ENCODE data around the gene CDK12. TPM values are rescaled to one million over a fixed set of nuclear protein-coding genes. Genes with fewer than 3 reads are reported as not detected.

CDK12 gene
- total RNA-seq, 1 experiment from 2014 or later, result 51.2 TPM

- TF ChIP-seq ZNF274 (IDR thresholded peaks at IDR 0.05; ENCODE audit: low read depth, low read length), result no peak
- TF ChIP-seq CBX3 (IDR thresholded peaks at IDR 0.05; ENCODE audit: low read depth), result no peak
- no peak for TF ChIP-seq ATF3 (IDR thresholded peaks at IDR 0.05)
- no peak for TF ChIP-seq CEBPB (IDR thresholded peaks at IDR 0.05; ENCODE audit: low read depth)
These were observed 95.1 kb downstream of the CDK12 start (continued) for GRCh38 chr17:39556423-39556822.

DNA sequence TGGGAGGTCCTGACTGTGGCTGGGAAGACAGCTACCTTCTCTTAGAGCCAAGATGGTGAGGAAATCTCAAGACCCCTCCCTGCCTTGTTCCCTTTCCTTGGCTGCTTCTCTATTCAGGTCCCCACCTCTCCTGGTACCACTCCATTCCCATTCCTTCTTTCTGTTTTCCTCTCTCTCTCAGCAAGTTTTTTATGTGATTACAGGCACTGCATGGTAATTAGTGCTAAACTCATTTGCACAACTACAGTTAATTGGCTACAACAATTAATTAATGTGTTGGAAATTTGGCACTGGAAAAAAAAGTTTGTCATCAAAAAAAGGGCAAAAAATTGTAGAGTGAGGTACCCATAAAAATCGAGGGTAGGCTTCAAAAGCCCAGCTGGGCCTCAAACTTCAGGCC, 101.1 kb downstream of the CDK12 start:
- Histone ChIP-seq H3K4me2 (ENCODE audit: low read length) (no peak overlapping the region), H3K36me3 (ENCODE audit: control insufficient read depth in 1 of 2, insufficient read depth in 2 of 2, low read length in 2 of 2) (no peaks in the 10 kb centered on the region), H4K20me1 (ENCODE audit: insufficient read depth) (no peaks in the 10 kb centered on the region), H3K9me3 (ENCODE audit: control insufficient read depth in 1 of 2, insufficient read depth in 1 of 2, low read depth in 1 of 2, low read length in 2 of 2) (no peaks in the 10 kb centered on the region), H3K27me3 (ENCODE audit: insufficient read depth, low read length) (no peaks in the 10 kb centered on the region), H3K27ac (ENCODE audit: low read depth, low read length) (no peak overlapping the region), H3K9me2 (ENCODE audit: insufficient read depth) (no peaks in the 10 kb centered on the region), H3K9ac (ENCODE audit: low read length) (no peak overlapping the region), H3K4me3 (replicated peaks in 1 of 2; ENCODE audit: low read depth in 1 of 2, low read length in 2 of 2) (no peak overlapping the region), H3K4me1 (ENCODE audit: control insufficient read depth in 1 of 2, insufficient read depth in 2 of 2, low read length in 2 of 2) (no peaks in the 10 kb centered on the region), H2AFZ (ENCODE audit: low read depth, low read length, poor library complexity, severe bottlenecking) (no peak overlapping the region), H3K79me2 (ENCODE audit: insufficient read depth, low read length) (no peaks in the 10 kb centered on the region)
- no peak for DNase-seq (ENCODE audit: low read depth, low spot score)
- BruUV-seq (replicated peaks), result no TSS peak
- ATAC-seq, result no peak
- POLR2A ChIA-PET, result interaction anchor here (0.6 kb wide), 1 partner anchor 362 kb away, joined by 3 read pairs; the partner anchor contains the start of gene RPL19
- RAD21 ChIA-PET (ENCODE audit: low non-redundant PET in 1 of 2, low total read pairs in 2 of 2, uncharacterized antibody in 2 of 2, unreplicated experiment in 2 of 2), result no interaction called here
- CTCF ChIA-PET, result interaction anchor here (1.9 kb wide), 1 partner anchor 14 kb away, joined by 6 read pairs; no protein-coding TSS in a partner anchor
- TF ChIP-seq RAD21 (IDR thresholded peaks at IDR 0.05; ENCODE audit: low read depth) (no peak), EZH2phosphoT487 (IDR thresholded peaks at IDR 0.05; ENCODE audit: borderline replicate concordance) (no peak)
- intact Hi-C loops (cut with micrococcal nuclease), result no loop called here

- POLR2A ChIA-PET, result interaction anchor here (0.7 kb wide), 1 partner anchor 246 kb away, joined by 3 read pairs; no protein-coding TSS in a partner anchor
- DNase-seq (ENCODE audit: low read depth, low spot score), result no peak
- intact Hi-C loops (cut with micrococcal nuclease), result no loop called here
These were observed 101.7 kb downstream of the CDK12 start for GRCh38 chr17:39562976-39563375.

More at GRCh38 chr17:39562976-39563375, 101.7 kb downstream of the CDK12 start:
- Histone ChIP-seq H3K4me1 (ENCODE audit: control insufficient read depth in 1 of 2, insufficient read depth in 2 of 2, low read length in 2 of 2) (no peaks in the 10 kb centered on the region), H3K27me3 (ENCODE audit: insufficient read depth, low read length) (no peaks in the 10 kb centered on the region), H2AFZ (ENCODE audit: low read depth, low read length, poor library complexity, severe bottlenecking) (no peak overlapping the region), H3K9me3 (ENCODE audit: control insufficient read depth in 1 of 2, insufficient read depth in 1 of 2, low read depth in 1 of 2, low read length in 2 of 2) (no peaks in the 10 kb centered on the region), H4K20me1 (ENCODE audit: insufficient read depth) (no peaks in the 10 kb centered on the region), H3K9me2 (ENCODE audit: insufficient read depth) (no peaks in the 10 kb centered on the region), H3K36me3 (ENCODE audit: control insufficient read depth in 1 of 2, insufficient read depth in 2 of 2, low read length in 2 of 2) (no peaks in the 10 kb centered on the region), H3K27ac (ENCODE audit: low read depth, low read length) (no peak overlapping the region), H3K4me3 (replicated peaks in 1 of 2; ENCODE audit: low read depth in 1 of 2, low read length in 2 of 2) (no peak overlapping the region), H3K9ac (ENCODE audit: low read length) (no peak overlapping the region), H3K79me2 (ENCODE audit: insufficient read depth, low read length) (no peaks in the 10 kb centered on the region), H3K4me2 (ENCODE audit: low read length) (no peak overlapping the region)
- ATAC-seq, result no peak
- BruUV-seq (replicated peaks), result no TSS peak
- CTCF ChIA-PET, result interaction anchor here (1.9 kb wide), 1 partner anchor 13 kb away, joined by 6 read pairs; no protein-coding TSS in a partner anchor
- no peak for TF ChIP-seq SIN3A (IDR thresholded peaks at IDR 0.05; ENCODE audit: low read depth)
- no peak for TF ChIP-seq YY1 (IDR thresholded peaks at IDR 0.05; ENCODE audit: extremely low read depth, insufficient replicate concordance, low read depth, low read length)
- TF ChIP-seq CBX3 (IDR thresholded peaks at IDR 0.05; ENCODE audit: low read depth), result no peak
- TF ChIP-seq, protein P1, sequence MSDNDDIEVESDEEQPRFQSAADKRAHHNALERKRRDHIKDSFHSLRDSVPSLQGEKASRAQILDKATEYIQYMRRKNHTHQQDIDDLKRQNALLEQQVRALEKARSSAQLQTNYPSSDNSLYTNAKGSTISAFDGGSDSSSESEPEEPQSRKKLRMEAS (IDR thresholded peaks at IDR 0.05), result no peak
- TF ChIP-seq ZNF274 (IDR thresholded peaks at IDR 0.05; ENCODE audit: low read depth, low read length), result no peak
- no peak for TF ChIP-seq JUND (IDR thresholded peaks at IDR 0.05)
- TF ChIP-seq ZFX (IDR thresholded peaks at IDR 0.05), result no peak
- TF ChIP-seq RAD21 (IDR thresholded peaks at IDR 0.05; ENCODE audit: low read depth), result no peak
- no peak for TF ChIP-seq CTCF (IDR thresholded peaks at IDR 0.05 in 2 of 3, conservative IDR thresholded peaks at IDR 0.05 in 1 of 3; ENCODE audit: borderline replicate concordance in 1 of 3, insufficient read depth in 1 of 3, low read depth in 2 of 3, low read length in 2 of 3)
- no peak for TF ChIP-seq ATF3 (IDR thresholded peaks at IDR 0.05)
- TF ChIP-seq TCF7L2 (IDR thresholded peaks at IDR 0.05; ENCODE audit: borderline replicate concordance, extremely low read depth, insufficient read depth, insufficient read length), result no peak
- no peak for TF ChIP-seq ELF1 (IDR thresholded peaks at IDR 0.05; ENCODE audit: borderline replicate concordance, low read depth)
- RAD21 ChIA-PET (ENCODE audit: low non-redundant PET in 1 of 2, low total read pairs in 2 of 2, uncharacterized antibody in 2 of 2, unreplicated experiment in 2 of 2), result no interaction called here
